ENCODE data around the gene ATP2B2. TPM values are rescaled to one million over a fixed set of nuclear protein-coding genes. Genes with fewer than 3 reads are reported as not detected.

Gene ATP2B2
- total RNA-seq, 1 donor from 2014 or later, result not detected

DNA sequence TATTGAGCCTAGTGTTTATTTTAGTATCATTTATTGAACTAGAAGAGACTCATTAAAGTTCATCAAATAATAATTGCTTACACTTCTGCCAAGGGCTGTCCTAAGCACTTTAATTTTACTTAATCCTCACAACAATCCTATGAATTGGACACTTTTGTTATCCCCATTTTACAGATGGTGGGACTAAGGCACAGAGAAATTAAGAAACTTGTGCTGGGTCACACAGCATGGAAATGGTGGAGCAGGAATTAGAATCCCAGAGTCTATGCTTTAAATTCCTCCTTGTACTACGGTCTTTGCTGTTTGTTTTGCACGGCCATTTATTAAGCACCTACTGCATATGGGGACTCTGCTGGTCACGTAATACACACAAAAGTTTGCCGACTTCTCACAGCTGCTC lies 7.9 kb downstream of the ATP2B2 start:
- no peaks in the 10 kb centered on the region for H3K4me1 Mint-ChIP-seq

DNA sequence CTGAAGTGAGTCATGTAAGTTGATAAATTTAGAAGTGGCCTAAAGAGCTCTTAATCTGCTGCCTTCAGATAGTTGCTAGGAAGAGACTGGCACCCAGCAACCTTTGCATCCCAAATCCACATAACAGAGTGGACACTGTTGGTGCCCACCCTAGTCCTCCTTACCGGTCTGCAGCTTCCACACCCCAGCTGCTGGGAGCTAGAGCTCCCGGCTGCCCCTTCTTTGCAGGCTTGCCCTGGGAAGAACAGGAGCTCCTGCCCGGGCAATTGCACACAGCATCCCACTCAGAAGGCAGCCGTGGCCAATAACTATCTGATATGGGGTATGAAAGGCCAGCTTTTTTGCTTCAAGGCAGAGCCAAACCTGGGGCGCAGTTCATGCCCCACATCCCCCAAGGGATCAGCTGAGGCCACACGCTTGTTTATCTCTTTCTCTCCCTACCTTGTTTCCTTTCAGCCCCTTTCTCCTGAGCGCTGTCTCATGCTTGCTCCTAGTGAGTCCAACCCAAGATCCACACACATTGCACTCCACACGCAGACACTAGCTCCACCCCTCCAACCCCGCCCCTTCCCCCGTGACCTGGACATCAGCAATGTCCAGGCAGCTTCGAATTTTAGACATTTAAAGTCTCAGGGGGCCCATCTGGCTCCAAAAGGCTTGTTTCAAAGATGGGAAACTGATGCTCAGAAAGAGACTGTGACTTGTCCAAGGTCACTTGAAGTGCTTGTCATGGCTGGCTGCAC lies 9.1 kb downstream of the ATP2B2 start:
- Mint-ChIP-seq H3K36me3 (no peaks in the 10 kb centered on the region), H3K27me3 (ENCODE audit: low read depth) (peaks cover 47% of the 10 kb centered on the region), H3K27ac (no peak overlapping the region), H3K9me3 (no peaks in the 10 kb centered on the region), H3K4me1 (no peaks in the 10 kb centered on the region), H3K4me3 (no peak overlapping the region)
- TF ChIP-seq, protein P1, sequence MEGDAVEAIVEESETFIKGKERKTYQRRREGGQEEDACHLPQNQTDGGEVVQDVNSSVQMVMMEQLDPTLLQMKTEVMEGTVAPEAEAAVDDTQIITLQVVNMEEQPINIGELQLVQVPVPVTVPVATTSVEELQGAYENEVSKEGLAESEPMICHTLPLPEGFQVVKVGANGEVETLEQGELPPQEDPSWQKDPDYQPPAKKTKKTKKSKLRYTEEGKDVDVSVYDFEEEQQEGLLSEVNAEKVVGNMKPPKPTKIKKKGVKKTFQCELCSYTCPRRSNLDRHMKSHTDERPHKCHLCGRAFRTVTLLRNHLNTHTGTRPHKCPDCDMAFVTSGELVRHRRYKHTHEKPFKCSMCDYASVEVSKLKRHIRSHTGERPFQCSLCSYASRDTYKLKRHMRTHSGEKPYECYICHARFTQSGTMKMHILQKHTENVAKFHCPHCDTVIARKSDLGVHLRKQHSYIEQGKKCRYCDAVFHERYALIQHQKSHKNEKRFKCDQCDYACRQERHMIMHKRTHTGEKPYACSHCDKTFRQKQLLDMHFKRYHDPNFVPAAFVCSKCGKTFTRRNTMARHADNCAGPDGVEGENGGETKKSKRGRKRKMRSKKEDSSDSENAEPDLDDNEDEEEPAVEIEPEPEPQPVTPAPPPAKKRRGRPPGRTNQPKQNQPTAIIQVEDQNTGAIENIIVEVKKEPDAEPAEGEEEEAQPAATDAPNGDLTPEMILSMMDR (IDR thresholded peaks at IDR 0.05; ENCODE audit: unreplicated experiment), result no peak
- no peak for DNase-seq (ENCODE audit: low spot score in 2 of 2, unreplicated experiment in 2 of 2)

More for the DNA sequence above, 7.9 kb downstream of the ATP2B2 start:
- TF ChIP-seq, protein P1 (IDR thresholded peaks at IDR 0.05; ENCODE audit: unreplicated experiment), result no peak
- no peaks in the 10 kb centered on the region for H3K36me3 Mint-ChIP-seq
- H3K27me3 Mint-ChIP-seq (ENCODE audit: low read depth), result peaks cover 49% of the 10 kb centered on the region
- DNase-seq (ENCODE audit: low spot score in 2 of 2, unreplicated experiment in 2 of 2), result no peak
- no peak overlapping the region for H3K4me3 Mint-ChIP-seq
- no peak overlapping the region for H3K27ac Mint-ChIP-seq
- no peaks in the 10 kb centered on the region for H3K9me3 Mint-ChIP-seq

DNA sequence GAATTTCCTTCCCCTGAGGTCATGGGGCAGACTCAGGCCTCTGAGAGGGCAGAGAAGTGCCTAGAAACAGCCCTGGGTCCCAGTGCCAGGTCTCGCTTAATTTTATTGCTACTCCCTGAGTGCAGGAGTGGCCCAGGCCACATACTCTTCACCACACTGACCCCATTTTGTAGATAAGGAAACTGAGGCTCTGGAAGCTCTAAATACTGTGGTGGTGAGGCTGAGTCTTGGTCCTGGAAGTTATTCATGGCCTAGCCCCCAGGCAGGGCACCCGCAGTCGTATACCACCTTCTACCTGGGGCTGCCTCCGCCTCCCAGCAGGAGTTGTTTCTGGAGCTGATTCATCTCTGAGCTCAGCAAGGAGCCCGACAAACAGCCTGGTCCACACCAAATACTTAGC lies 9.8 kb downstream of the ATP2B2 start:
- H3K27ac Mint-ChIP-seq, result no peak overlapping the region
- DNase-seq (ENCODE audit: low spot score in 2 of 2, unreplicated experiment in 2 of 2), result no peak
- no peak overlapping the region for H3K4me3 Mint-ChIP-seq
- TF ChIP-seq, protein P1 (IDR thresholded peaks at IDR 0.05; ENCODE audit: unreplicated experiment), result no peak
- H3K9me3 Mint-ChIP-seq, result no peaks in the 10 kb centered on the region
- H3K27me3 Mint-ChIP-seq (ENCODE audit: low read depth), result peaks cover 49% of the 10 kb centered on the region
- H3K36me3 Mint-ChIP-seq, result no peaks in the 10 kb centered on the region
- no peaks in the 10 kb centered on the region for H3K4me1 Mint-ChIP-seq

DNA sequence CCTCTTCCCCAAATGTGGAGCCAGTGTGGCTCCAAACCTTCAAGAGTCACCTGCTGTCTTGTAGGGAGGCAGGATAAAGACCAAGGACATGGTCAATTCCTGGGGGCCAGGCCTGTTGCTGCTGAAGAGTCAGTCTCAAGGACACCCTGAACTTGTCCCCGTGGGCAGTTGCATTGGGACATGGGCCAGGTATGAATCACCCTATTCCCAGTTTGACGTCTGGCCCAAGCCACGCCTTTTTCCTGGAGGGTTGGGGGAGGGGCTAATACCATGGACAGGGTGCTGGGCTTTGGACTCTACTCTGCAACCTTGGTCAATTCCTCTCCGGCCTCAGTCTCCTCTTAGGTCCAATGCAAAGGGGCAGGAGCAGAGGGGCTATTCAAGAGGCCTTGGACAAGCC lies 10.4 kb downstream of the ATP2B2 start:
- H3K36me3 Mint-ChIP-seq, result no peaks in the 10 kb centered on the region
- no peak overlapping the region for H3K27ac Mint-ChIP-seq
- no peak overlapping the region for H3K4me3 Mint-ChIP-seq
- TF ChIP-seq, protein P1 (IDR thresholded peaks at IDR 0.05; ENCODE audit: unreplicated experiment), result no peak
- DNase-seq (ENCODE audit: low spot score in 2 of 2, unreplicated experiment in 2 of 2), result no peak
- no peaks in the 10 kb centered on the region for H3K9me3 Mint-ChIP-seq
- peaks cover 45% of the 10 kb centered on the region for H3K27me3 Mint-ChIP-seq (ENCODE audit: low read depth)
- H3K4me1 Mint-ChIP-seq, result no peaks in the 10 kb centered on the region

DNA sequence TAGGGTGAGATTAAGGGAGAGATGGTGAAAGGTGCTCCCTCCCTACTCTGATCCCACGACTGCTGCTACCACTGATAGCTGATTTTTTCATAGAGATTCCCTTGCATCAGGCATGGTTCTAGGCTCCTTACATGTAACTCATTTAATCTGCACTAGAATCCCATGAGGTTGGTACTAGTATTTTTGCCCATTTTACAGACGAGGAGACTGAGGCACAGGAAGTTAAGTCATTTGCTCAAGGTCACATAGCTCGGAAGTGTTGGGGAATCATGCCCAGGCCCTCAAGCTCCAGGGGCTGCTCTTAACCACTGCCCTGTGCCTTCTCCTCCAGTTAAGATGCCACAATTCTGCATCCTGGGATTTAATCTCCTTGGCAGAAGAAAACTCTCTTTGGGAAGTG lies 11.2 kb downstream of the ATP2B2 start:
- H3K4me3 Mint-ChIP-seq, result no peak overlapping the region
- TF ChIP-seq, protein P1 (IDR thresholded peaks at IDR 0.05; ENCODE audit: unreplicated experiment), result no peak
- H3K27ac Mint-ChIP-seq, result no peak overlapping the region
- peaks cover 49% of the 10 kb centered on the region for H3K27me3 Mint-ChIP-seq (ENCODE audit: low read depth)
- no peaks in the 10 kb centered on the region for H3K36me3 Mint-ChIP-seq
- H3K4me1 Mint-ChIP-seq, result no peaks in the 10 kb centered on the region
- no peak for DNase-seq (ENCODE audit: low spot score in 2 of 2, unreplicated experiment in 2 of 2)
- H3K9me3 Mint-ChIP-seq, result no peaks in the 10 kb centered on the region
